ENCODE data around the gene SHKBP1.

Gene SHKBP1

DNA sequence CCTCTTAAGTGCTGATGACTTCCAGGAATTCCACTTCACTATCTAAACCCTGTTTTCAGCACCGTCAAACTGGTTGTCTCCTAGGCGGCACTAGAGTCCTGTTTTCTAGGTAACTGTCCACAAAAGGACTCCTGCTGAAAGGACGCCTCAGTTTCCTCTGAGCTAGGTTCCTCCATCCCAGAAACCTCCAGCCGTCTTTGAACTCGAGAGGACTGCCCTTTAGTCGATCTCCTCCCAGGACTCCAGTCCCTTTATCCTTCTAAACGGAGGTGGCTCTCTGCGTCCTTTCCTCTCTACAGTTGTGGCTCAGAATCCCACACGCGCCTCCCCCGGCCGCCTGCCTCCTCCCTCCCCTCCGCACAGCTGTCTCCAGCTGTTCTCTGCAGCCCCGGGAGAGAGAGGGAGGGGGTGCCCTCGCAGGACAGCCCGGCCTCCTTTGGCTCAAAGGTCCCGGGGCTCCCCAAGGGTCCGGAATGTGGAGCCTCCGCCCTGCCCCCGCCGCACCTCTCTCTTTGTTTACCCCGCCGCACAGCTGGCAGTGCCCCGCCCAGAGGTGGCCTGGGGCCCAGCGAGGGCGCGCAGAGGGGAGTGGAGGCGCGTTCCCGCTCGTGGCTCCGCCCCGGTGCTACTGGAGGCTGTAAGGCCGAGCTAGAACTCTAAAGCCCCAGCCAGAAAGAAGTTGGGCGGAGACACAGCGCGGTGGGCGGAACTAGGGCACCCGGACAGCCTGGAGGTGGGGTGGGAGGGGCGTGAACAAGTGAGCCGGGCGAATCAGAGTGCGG lies 26.9 kb downstream of the SHKBP1 start:
- TF ChIP-seq, protein P1, sequence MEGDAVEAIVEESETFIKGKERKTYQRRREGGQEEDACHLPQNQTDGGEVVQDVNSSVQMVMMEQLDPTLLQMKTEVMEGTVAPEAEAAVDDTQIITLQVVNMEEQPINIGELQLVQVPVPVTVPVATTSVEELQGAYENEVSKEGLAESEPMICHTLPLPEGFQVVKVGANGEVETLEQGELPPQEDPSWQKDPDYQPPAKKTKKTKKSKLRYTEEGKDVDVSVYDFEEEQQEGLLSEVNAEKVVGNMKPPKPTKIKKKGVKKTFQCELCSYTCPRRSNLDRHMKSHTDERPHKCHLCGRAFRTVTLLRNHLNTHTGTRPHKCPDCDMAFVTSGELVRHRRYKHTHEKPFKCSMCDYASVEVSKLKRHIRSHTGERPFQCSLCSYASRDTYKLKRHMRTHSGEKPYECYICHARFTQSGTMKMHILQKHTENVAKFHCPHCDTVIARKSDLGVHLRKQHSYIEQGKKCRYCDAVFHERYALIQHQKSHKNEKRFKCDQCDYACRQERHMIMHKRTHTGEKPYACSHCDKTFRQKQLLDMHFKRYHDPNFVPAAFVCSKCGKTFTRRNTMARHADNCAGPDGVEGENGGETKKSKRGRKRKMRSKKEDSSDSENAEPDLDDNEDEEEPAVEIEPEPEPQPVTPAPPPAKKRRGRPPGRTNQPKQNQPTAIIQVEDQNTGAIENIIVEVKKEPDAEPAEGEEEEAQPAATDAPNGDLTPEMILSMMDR (conservative IDR thresholded peaks at IDR 0.05; ENCODE audit: low read depth, low read length) = peak; percentile 15
- H3K4me3 ChIP-seq (ENCODE audit: low read depth, low read length) = peak overlapping the region; percentile 59
- DNase-seq (ENCODE audit: low read depth) = peak; percentile 98

DNA sequence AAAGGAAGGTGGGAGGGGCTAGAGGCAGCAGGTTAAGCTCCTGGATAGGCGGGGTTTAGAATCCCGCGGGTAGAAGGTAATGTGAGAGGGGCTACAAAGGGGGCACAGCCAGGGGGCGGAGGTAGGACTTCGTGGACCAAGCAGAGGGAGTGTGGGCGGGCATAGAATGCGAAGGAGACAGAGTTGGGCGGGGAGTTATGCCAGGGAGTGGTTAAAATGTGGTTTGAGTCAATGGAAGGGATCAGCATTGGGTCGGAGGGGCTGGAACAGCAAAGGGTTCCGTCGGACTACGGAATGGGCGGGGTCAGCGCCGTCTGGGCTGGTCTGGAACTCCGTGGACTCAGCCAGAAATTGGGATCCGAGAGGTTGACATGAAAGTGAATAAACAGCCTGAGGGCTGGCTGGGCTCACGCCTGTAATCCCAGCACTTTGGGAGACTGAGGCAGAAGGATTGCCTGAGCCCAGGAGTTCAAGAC lies 27.5 kb downstream of the SHKBP1 start:
- TF ChIP-seq, protein P1 (conservative IDR thresholded peaks at IDR 0.05; ENCODE audit: low read depth, low read length) = no peak

DNA sequence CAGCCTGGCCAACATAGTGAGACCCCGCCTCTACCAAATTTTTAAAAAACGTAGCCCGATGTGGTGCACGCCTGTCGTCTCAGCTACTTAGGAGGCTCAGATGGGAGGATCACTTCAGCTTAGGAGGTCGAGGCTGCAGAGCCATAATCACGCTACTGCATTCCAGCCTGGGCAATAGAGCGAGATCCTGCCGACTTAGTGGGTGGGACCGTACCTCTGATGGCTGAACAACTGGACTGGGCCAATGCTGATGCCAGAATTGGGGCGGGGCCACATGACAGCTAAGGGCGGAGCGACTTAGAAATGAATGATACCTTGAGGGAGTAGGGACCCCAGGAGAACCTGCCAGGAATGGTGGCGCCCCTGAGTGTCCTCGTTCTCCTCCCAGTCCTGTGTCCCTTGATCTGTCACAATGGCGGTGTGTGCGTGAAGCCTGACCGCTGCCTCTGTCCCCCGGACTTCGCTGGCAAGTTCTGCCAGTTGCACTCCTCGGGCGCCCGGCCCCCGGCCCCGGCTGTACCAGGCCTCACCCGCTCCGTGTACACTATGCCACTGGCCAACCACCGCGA lies 28.1 kb downstream of the SHKBP1 start:
- H3K4me3 ChIP-seq (ENCODE audit: low read depth, low read length) = peak overlapping the region; percentile 52
- no peak for DNase-seq (ENCODE audit: low read depth)
- TF ChIP-seq, protein P1 (conservative IDR thresholded peaks at IDR 0.05; ENCODE audit: low read depth, low read length) = no peak

More for the DNA sequence above, 27.5 kb downstream of the SHKBP1 start:
- no peak for DNase-seq (ENCODE audit: low read depth)
- H3K4me3 ChIP-seq (ENCODE audit: low read depth, low read length) = peak overlapping the region; percentile 37

DNA sequence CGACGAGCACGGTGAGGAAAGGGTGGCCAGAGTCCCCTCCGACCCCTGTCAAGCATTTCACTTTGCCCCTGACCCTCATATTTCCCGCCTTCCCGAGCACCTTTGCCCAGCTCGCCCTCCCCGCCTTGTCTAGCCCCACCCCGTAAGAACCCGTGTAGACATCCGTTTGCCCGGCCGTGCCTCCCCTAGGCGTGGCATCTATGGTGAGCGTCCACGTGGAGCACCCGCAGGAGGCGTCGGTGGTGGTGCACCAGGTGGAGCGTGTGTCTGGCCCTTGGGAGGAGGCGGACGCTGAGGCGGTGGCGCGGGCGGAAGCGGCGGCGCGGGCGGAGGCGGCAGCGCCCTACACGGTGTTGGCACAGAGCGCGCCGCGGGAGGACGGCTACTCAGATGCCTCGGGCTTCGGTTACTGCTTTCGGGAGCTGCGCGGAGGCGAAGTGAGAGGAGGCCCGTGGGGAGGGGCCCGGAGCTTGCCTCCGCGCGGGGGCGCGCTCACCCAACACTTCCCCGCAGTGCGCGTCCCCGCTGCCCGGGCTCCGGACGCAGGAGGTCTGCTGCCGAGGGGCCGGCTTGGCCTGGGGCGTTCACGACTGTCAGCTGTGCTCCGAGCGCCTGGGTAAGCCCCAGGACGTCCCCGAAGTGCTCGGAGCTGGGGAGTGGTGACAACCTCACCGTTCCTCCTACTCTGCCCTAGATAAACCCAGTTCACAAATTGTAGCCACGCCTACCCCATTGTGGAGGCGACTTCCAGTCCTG lies 28.7 kb downstream of the SHKBP1 start:
- DNase-seq (ENCODE audit: low read depth) = peak; percentile 62
- H3K4me3 ChIP-seq (ENCODE audit: low read depth, low read length) = peak overlapping the region; percentile 52
- TF ChIP-seq, protein P1 (conservative IDR thresholded peaks at IDR 0.05; ENCODE audit: low read depth, low read length) = no peak

DNA sequence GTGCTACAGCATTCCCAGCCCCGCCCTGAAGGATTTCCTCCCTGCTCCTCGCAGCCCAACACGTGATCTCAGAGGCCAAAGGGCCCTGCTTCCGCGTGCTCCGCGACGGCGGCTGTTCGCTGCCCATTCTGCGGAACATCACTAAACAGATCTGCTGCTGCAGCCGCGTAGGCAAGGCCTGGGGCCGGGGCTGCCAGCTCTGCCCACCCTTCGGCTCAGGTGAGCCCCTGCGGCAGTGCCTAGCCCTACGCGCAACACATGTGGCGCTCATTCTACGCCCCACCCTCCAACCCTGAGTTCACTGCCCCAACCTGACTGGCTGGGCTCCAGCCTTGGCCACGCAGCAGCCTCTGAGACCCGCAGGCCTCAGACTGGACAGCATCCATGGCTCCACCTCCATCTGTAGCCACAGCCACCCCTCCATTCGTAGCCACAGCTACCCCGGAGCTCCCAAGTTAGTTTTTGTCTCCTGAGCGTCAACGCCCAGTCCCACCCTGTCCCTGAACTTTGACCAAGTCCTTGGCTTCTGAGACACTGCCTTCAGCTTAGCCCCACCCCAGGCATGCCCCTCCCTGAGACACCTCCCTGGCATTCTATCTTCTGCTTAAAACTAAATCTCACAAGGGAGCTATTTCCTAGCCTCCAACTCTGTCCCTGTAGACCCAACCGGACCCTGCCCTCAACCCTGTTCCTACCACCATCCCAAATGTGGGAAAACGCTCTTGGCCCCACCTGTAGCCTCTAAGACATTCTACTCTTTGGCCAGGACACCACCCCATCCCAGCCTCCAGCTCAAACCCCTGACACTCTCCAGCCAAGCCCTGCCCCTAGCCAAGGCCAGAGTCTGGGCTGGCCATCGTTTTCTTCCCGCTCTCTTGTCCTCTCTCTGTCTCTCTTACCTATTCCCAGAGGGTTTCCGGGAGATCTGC lies 30.9 kb downstream of the SHKBP1 start:
- TF ChIP-seq, protein P1 (conservative IDR thresholded peaks at IDR 0.05; ENCODE audit: low read depth, low read length) = no peak

DNA sequence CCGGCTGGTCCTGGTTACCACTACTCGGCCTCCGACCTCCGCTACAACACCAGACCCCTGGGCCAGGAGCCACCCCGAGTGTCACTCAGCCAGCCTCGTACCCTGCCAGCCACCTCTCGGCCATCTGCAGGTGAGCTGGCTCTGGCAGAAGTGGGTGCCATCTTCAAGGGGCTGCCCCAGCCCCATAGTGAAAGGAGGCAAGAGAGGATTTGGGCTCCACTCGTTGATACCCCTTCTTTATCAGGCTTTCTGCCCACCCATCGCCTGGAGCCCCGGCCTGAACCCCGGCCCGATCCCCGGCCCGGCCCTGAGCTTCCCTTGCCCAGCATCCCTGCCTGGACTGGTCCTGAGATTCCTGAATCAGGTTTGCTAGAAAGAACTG lies 31.6 kb downstream of the SHKBP1 start:
- TF ChIP-seq, protein P1 (conservative IDR thresholded peaks at IDR 0.05; ENCODE audit: low read depth, low read length) = no peak
- no peak overlapping the region for H3K4me3 ChIP-seq (ENCODE audit: low read depth, low read length)
- DNase-seq (ENCODE audit: low read depth) = no peak

More for the DNA sequence above, 30.9 kb downstream of the SHKBP1 start:
- no peak for DNase-seq (ENCODE audit: low read depth)
- no peak overlapping the region for H3K4me3 ChIP-seq (ENCODE audit: low read depth, low read length)
